Parathyroid adenoma (tissue), 2 donors: ENCODE data around the gene CNTNAP4.

Experiments
- H2AFZ ChIP-seq: fragments of 300-600 bp; sonication (generic); one replicate; pipeline ENCODE4 v1.7.0; 2017; ENCODE audit warnings: antibody characterized with exemption, mild to moderate bottlenecking
- H3K27ac ChIP-seq: fragments of 300-600 bp; sonication (generic); one replicate; pipeline ENCODE4 v1.7.0; 2017
- H3K27me3 ChIP-seq: fragments of 300-600 bp; sonication (generic); one replicate; pipeline ENCODE4 v1.7.0; 2017; ENCODE audit warnings: low read length; ENCODE audit not compliant: control insufficient read depth, insufficient read depth
- H3K36me3 ChIP-seq: fragments of 300-600 bp; sonication (generic); one replicate; pipeline ENCODE4 v1.7.0; 2017; ENCODE audit warnings: low read length; ENCODE audit not compliant: control insufficient read depth, insufficient read depth
- H3K4me1 ChIP-seq: fragments of 300-600 bp; sonication (generic); one replicate; pipeline ENCODE4 v1.7.0; 2017; ENCODE audit warnings: control low read depth
- H3K4me2 ChIP-seq: fragments of 300-600 bp; sonication (generic); one replicate; pipeline ENCODE4 v1.7.0; 2017; ENCODE audit warnings: low read length
- H3K4me3 ChIP-seq: fragments of 300-600 bp; sonication (generic); one replicate; pipeline ENCODE4 v1.7.0; 2017; ENCODE audit warnings: low read depth, low read length
- H3K79me2 ChIP-seq: fragments of 300-600 bp; sonication (generic); one replicate; pipeline ENCODE4 v1.7.0; 2017; ENCODE audit warnings: control low read depth
- H3K9ac ChIP-seq: fragments of 300-600 bp; sonication (generic); one replicate; pipeline ENCODE4 v1.7.0; 2017; ENCODE audit warnings: mild to moderate bottlenecking
- H3K9me3 ChIP-seq: fragments of 300-600 bp; sonication (generic); one replicate; pipeline ENCODE4 v1.7.0; 2017; ENCODE audit warnings: low read length; ENCODE audit not compliant: control insufficient read depth
- TF ChIP-seq, protein P1 (sequence below): fragments of 300-600 bp; sonication (generic); IDR thresholded peaks from one replicate; pipeline ENCODE4 v1.7.0; 2017; ENCODE audit warnings: antibody characterized with exemption, mild to moderate bottlenecking
- donor health status: primary hyperparathyroidism.

CNTNAP4 gene

DNA sequence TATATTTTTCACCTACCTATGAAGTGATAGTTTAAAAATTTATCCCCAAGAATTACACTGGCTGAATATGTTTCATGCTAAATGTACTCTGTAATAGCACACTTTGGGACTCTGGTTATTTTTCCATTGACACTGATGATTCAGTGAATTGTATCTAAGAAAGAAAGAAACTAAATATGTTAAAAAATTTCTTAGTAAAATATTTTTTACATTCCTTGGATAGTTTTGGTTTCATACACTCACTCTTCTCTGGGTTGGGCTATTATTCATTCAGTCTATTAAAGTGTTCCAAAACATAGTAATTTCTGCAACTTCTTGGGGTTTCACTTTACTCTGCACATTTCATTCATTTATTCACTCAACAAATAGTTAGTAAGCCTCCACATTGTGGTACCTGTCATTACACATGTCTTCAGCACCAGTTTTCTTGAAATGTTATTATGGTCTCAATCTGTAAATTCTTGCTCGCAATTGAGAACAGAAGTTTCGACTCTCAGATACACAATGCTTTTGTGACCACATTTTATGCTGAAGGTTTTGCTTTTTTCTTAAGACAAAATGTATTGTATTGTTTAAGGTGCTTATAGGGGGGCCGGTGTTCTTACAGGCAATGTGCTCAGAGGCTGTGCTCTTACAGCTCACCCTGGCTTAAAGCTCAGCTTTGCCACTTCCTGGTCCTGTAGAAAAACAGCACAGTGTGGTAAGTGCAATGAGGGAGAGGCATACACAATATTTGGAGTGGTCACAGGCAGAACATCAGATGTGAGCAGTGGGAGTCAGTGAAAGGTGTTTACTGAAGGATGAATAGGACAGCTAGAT, 17.4 kb downstream of the CNTNAP4 start:
- TF ChIP-seq, protein P1, sequence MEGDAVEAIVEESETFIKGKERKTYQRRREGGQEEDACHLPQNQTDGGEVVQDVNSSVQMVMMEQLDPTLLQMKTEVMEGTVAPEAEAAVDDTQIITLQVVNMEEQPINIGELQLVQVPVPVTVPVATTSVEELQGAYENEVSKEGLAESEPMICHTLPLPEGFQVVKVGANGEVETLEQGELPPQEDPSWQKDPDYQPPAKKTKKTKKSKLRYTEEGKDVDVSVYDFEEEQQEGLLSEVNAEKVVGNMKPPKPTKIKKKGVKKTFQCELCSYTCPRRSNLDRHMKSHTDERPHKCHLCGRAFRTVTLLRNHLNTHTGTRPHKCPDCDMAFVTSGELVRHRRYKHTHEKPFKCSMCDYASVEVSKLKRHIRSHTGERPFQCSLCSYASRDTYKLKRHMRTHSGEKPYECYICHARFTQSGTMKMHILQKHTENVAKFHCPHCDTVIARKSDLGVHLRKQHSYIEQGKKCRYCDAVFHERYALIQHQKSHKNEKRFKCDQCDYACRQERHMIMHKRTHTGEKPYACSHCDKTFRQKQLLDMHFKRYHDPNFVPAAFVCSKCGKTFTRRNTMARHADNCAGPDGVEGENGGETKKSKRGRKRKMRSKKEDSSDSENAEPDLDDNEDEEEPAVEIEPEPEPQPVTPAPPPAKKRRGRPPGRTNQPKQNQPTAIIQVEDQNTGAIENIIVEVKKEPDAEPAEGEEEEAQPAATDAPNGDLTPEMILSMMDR = no peak
- no peaks in the 10 kb centered on the region for H3K4me1 ChIP-seq
- no peak overlapping the region for H3K4me2 ChIP-seq
- H3K27ac ChIP-seq = no peak overlapping the region
- H3K27me3 ChIP-seq = no peaks in the 10 kb centered on the region
- no peaks in the 10 kb centered on the region for H3K9me3 ChIP-seq
- H3K9ac ChIP-seq = no peak overlapping the region
- H3K79me2 ChIP-seq = no peaks in the 10 kb centered on the region
- H3K4me3 ChIP-seq = no peak overlapping the region
- no peak overlapping the region for H2AFZ ChIP-seq
- no peaks in the 10 kb centered on the region for H3K36me3 ChIP-seq

DNA sequence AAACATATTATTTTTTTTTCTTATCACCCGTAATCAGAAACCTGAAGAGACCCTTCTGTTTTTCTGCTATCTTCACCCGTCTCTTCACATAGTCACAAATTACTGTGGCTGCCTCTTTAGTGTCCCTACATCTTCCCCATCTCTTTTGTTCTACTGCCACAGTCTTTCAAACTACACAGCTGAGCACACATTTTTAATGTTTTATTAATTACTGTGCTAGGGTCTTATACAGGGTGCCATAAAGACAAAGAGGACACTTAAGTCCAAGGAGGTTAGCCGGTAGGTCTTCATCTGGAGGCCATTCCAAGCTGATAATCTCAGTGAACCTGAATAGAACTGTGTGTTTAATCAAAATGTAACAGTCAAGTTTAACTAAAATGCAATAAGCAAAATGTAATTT, 20.7 kb downstream of the CNTNAP4 start:
- H3K27ac ChIP-seq = no peak overlapping the region
- H3K9me3 ChIP-seq = no peaks in the 10 kb centered on the region
- no peak overlapping the region for H3K9ac ChIP-seq
- H3K4me1 ChIP-seq = no peaks in the 10 kb centered on the region
- H3K79me2 ChIP-seq = no peaks in the 10 kb centered on the region
- no peaks in the 10 kb centered on the region for H3K36me3 ChIP-seq
- no peak overlapping the region for H2AFZ ChIP-seq
- no peak overlapping the region for H3K4me3 ChIP-seq
- no peak overlapping the region for H3K4me2 ChIP-seq
- H3K27me3 ChIP-seq = no peaks in the 10 kb centered on the region
- TF ChIP-seq, protein P1 = no peak

DNA sequence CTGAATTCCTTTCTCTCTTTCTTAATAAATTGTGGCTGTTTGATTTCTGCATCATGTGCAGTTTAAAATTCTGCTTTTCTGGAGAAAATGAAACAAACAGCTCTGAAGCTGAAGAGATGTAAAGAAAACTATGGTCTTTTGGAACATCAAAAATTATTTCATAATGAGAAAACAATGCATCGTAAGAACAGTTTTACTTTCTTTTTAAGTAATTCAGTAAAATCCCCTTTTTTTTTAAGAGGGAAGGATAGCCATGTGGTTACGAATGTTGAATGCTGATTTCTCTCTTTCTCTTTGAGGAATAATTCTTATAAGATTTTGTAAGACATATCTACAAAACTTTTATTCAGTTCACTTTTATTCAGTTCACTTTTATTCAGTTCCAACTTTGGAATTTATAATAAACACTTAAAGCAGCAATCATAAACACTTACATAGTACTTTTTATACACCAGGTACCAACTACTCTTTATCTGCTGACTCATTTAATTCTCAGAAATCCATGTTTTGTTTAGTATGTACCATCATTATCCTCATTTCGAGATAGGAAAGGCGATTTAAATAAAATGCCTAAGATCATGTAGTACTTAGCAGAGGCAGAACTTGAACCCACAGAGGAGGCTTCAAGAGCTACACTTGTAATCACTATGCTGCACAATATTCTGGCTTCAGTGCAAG, 26.6 kb downstream of the CNTNAP4 start:
- Histone ChIP-seq H3K9ac (no peak overlapping the region), H3K4me1 (no peaks in the 10 kb centered on the region), H3K4me2 (no peak overlapping the region)

DNA sequence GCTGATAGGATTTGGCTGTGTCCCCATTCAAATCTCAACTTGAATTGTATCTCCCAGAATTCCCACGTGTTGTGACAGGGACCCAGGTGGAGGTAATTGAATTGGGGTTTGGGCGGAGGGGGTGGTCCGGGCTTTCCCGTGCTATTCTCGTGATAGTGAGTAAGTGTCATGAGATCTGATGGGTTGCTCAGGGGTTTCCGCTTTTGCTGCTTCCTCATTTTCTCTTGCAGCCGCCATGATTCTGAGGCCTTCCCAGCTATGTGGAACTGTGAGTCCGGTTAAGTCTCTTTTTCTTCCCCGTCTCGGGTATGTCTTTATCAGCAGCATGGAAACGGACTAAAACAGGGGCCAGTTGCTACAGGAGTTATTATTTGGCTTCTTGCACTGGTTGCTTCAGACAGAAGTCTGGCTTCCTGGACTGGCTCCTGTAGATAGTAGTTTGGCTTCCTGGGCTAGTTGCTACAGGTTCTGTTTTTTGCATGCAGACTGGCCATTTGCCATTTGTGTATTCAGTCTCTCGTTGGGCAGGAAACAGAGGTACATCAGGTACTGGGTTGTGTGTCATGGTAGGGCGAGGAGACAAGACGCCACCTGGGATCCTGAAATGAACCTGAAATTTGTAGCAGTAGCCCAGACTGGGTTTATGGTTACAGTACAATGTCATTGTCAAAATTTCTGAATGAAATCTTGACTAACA, 32.6 kb downstream of the CNTNAP4 start:
- no peak overlapping the region for H2AFZ ChIP-seq
- no peak overlapping the region for H3K9ac ChIP-seq
- no peak overlapping the region for H3K27ac ChIP-seq
- H3K36me3 ChIP-seq = no peaks in the 10 kb centered on the region
- TF ChIP-seq, protein P1 = no peak
- no peak overlapping the region for H3K4me2 ChIP-seq
- no peaks in the 10 kb centered on the region for H3K27me3 ChIP-seq
- H3K79me2 ChIP-seq = no peaks in the 10 kb centered on the region
- H3K9me3 ChIP-seq = no peaks in the 10 kb centered on the region
- H3K4me1 ChIP-seq = no peaks in the 10 kb centered on the region
- no peak overlapping the region for H3K4me3 ChIP-seq

More for the DNA sequence above, 26.6 kb downstream of the CNTNAP4 start:
- Histone ChIP-seq H2AFZ (no peak overlapping the region), H3K9me3 (no peaks in the 10 kb centered on the region), H3K4me3 (no peak overlapping the region), H3K27ac (no peak overlapping the region), H3K79me2 (no peaks in the 10 kb centered on the region), H3K36me3 (no peaks in the 10 kb centered on the region), H3K27me3 (no peaks in the 10 kb centered on the region)
- TF ChIP-seq, protein P1 = no peak
